IPS DF 4.7 (cell line): Measurements from ENCODE around the gene ATP6V1F.

Experiments used
- DNase-seq: peaks from one replicate; pipeline ENCODE4 v3.0.0-alpha.2; 2013; ENCODE audit warnings: low spot score; ENCODE audit errors: extremely low read depth

Gene ATP6V1F

DNA sequence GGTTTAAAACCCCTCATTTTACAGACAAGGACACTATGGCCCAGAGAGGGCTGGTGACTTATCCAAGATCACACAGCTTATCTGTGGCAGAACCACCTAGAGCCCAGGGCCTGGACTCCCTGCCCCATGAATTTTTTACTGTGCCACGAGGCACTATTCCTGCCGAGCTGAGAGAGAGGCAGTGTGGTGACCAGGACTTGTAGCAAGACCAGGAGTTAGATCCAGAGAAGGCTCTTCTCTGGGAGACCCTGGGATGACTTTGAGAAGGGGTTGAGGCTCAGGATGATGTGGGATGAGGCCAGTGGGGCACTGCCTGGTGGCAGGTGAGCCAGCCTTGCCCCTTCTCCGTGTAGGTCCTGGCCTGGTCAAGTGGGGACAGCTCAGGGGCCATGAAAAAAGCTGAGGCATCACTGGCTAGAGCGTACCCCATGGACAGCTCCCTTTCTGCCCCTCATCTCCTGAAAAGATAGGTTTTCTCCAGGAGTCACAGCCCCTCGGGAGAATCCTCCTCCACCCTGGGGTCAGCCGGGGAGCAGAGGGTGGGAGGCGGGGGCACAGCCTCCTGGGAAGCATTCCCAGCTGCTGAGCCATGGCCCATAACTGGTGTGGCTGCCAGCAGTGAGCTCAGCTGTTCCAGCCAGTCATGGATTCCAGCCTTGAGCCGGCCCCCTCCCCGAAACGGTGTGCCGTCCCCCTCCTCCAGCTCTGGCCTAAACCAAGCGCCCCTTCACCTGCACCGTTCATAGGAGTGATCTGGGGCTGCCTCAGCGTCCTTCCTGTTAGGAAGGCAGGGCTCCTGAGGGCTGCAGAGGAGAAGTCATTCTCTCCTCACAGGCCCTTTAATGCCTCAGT, 26.6 kb upstream of the ATP6V1F start:
- DNase-seq, result no peak

DNA sequence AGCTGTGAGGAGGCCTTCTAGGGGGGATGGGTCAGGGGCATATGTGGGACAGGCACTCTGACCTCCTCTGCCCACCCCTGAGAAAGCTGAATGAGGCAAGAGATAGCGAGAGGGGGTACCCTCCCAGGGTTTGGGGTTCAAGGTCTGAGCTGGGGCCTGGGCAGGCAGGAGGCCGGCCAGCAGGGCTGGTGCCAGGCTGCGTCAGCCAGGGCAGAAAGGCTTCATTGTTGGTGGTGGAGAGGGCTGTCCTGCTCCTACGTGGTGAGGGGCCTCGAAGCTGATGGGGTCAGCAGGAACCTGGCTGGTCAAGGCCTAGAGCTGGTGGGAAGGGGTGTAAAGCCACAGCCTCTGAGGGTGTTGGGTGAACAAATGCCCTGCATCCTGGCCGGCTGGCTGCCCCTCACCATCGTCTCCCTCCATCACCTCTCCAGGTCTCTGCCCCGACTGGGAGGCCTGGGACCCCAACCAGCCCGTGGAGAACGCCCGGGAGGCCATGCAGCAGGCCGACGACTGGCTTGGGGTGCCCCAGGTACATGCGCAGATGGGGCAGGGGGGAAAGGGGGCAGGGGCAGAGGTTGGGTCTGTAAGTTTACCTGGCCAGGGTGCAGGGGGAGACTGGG, 25.8 kb upstream of the ATP6V1F start:
- DNase-seq, result no peak

DNA sequence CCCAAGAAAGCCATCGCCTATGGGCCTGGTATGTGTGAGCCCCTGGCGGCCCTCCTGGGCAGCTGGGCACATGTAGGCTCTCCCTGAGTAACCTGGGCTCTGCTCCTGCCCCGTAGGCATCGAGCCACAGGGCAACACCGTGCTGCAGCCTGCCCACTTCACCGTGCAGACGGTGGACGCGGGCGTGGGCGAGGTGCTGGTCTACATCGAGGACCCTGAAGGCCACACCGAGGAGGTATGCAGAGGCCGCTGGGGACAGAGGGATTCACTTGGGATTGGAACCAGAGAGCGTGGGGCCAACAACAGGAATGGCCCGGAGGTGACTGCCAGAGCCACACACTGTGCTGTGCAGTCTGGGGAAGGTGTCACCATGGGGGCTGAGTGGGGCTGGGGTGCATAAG, 25.1 kb upstream of the ATP6V1F start:
- DNase-seq, result no peak

DNA sequence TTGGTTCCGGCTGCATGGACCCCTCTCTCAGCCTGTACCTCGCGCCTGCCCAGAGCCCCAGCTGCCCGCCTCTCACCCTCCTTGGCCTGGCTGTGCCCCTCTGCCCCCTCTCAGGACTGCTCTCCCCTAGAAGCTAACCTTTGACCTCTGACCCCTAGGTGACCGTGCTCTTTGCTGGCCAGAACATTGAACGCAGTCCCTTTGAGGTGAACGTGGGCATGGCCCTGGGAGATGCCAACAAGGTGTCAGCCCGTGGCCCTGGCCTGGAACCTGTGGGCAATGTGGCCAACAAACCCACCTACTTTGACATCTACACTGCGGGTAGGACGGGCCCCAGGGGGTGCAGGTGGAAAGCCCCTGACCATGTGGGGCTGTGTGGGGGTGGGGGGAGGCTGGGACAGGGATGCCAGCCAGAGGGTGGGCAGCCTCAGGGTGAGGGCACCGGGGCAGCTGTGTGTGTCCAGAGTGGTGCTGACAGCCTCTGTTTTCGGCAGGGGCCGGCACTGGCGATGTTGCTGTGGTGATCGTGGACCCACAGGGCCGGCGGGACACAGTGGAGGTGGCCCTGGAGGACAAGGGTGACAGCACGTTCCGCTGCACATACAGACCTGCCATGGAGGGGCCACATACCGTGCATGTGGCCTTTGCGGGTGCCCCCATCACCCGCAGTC, 24.4 kb upstream of the ATP6V1F start:
- no peak for DNase-seq

DNA sequence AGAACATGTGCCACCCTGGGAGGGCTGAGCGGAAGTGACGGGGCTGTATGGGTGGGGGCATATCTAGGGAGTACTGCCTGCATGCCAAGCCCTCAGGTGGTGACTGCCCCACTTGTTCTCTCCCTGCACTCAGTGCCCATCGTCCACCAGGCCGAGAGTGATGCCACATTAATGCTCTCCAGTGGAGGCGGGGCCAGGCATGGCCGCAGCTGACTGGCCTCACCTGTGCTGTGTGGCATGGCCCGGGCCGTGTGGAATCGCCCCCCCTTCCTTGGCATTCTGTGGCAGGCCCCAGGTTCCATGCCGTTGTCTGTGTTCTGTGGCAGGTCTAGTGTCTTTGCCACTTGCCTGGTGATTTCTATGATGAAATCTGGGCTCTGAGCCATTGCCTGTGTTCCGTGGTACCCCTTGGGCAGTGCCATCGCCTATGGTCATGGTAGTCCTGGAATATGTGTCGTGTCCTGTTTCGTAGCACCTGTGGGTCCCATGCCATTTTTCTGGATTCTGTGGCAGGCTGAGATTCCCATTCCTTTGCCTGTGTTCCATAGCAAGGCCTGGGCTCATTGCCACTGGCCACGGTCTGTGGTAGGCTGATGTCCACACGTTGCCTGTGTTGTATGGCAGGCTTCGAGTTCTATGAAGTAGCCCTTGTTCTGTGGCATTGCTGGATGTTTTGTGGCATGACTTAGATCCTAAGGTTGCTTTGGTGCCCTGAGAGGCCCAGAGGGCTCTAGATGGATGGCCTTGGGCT, 23.5 kb upstream of the ATP6V1F start:
- DNase-seq, result no peak

DNA sequence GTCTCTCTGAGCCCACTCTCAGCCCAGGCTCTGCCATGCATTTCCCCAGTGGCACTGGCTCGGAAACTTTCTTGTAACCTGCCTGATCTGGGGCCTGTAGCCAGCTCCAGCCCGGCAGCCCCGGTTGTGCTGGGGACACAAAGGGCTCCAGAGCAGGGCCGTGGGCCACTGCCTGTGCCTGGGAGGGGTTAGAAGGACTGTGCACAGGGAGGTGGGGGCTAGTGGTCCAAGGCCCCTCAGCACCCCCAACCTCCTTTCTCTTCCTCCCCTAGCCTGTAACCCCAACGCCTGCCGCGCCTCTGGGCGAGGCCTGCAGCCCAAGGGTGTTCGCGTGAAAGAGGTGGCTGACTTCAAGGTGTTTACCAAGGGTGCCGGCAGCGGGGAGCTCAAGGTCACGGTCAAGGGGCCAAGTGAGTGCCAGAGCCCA, 22.9 kb upstream of the ATP6V1F start:
- DNase-seq, result no peak

DNA sequence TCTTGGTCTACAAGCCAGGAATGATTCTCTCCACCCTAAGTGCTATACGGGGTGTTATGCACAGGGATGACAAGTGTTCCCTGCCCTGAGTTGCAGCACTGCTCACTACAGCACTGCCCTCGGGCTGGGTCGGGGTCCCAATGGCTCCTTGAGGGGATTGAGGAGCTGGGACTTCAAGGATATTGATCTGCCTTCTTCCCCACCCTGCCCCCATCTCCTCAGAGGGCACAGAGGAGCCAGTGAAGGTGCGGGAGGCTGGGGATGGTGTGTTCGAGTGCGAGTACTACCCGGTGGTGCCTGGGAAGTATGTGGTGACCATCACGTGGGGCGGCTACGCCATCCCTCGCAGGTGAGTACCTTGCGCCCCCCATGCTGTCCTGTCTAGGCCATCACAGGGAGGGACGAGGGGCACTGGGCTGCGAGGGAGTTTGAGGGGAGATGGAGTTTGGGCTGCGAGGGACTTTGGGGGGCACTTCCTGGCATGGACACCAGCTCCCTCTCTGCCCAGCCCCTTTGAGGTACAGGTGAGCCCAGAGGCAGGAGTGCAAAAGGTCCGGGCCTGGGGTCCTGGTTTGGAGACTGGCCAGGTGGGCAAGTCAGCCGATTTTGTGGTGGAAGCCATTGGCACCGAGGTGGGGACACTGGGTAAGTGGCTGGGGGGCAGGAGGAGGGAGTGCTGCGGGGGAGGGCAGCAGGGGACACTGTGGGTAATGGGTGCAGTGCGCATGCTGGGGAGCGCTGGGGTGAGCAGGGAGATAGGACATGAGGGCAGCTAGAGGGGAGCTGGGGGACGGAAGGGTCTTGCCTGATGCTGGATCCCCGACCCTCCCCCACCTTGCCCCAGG, 22.1 kb upstream of the ATP6V1F start:
- DNase-seq, result no peak

DNA sequence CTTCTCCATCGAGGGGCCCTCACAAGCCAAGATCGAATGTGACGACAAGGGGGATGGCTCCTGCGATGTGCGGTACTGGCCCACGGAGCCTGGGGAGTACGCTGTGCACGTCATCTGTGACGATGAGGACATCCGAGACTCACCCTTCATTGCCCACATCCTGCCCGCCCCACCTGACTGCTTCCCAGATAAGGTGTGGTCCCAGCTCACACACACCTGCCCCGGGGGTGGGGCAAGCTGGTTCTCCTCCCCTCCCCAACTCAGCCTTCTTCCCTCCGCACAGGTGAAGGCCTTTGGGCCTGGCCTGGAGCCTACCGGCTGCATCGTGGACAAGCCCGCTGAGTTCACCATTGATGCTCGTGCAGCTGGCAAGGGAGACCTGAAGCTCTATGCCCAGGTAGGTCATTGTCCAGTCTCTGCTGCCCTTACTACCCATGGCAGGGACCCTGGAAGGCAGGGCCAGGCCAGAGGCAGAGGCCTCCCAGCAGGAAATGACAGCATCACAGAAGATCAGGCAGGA, 21.4 kb upstream of the ATP6V1F start:
- DNase-seq, result no peak

DNA sequence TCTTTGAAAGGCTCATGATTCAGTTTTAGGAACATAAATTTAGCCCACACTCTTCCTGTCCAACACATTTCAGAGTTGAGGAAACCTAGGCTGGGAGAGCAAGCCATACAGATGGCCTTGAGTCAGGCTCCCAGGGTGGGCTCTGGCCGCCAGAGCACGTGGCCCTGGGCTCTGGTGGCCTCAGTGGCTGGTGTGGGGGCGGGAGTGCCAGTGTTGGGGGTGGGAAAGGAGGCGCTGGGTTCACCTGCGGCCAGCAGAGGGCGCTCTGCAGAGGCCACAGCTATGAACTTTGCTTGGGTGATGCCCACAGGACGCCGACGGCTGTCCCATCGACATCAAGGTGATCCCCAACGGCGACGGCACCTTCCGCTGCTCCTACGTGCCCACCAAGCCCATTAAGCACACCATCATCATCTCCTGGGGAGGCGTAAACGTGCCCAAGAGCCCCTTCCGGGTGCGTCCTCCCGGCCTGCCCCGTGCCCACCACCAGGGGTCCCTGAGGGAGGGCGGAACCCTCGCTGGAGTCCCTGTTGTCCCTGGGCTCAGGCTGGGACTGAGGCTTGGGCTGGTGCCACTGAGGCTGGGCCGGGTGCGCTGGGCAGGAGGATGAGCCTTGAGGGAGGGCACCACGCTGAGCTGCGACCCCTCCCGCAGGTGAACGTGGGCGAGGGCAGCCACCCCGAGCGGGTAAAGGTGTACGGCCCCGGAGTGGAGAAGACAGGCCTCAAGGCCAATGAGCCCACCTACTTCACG, 20.6 kb upstream of the ATP6V1F start:
- DNase-seq, result no peak

DNA sequence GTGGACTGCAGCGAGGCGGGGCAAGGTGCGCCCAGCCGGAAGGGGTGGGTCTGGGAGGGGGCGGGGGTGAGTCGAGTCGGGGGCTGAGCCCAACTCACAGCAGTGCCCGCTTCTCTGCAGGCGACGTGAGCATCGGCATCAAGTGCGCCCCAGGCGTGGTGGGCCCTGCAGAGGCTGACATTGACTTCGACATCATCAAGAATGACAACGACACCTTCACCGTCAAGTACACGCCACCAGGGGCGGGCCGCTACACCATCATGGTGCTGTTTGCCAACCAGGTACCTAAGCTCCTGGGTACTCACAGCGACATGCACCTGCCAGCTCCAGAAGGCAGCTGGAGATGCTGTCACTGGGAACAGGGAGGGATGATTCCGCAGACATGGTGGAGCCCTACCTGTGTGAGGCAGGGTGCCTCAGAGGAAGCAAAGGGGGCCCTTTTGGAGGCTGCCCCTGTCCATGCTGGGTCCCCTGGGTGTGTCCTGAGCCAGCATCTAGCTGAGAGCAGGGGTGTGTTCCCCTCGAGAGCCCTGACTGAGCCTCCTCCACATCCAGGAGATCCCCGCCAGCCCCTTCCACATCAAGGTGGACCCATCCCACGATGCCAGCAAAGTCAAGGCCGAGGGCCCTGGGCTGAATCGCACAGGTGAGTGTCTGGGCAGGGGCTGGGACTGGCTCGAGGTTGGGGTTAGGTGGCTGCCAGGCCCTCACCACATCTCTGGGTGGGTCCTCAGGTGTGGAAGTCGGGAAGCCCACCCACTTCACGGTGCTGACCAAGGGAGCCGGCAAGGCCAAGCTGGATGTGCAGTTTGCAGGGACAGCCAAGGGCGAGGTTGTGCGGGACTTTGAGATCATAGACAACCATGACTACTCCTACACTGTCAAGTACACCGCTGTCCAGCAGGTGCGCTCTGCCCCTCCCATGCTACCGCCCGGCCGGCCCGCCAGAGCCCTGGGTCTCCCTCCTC, 19.7 kb upstream of the ATP6V1F start:
- DNase-seq, result no peak

DNA sequence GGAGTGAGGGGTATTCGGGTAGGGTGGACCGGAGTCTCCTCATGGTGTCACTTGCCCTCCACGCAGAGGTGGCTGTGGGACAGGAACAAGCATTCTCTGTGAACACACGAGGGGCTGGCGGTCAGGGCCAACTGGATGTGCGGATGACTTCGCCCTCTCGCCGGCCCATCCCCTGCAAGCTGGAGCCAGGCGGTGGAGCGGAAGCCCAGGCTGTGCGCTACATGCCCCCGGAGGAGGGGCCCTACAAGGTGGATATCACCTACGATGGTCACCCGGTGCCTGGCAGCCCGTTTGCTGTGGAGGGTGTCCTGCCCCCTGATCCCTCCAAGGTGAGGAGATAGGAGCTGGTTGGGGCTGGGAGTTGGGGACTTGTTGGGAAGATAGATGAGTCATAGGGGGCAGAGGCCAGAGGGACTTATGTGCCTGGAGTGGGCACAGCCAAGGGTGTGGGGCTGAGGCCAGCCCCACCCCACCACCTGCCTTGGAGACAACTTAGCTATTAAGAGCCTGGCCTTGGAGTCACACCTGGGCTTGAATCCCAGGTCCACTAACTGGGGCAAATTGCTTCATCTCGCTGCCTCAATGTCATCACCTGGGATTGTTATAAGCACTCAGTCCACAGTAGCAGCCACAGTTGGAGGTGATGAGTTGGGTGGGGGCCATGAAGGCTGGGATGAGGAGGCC, 18.6 kb upstream of the ATP6V1F start:
- no peak for DNase-seq

DNA sequence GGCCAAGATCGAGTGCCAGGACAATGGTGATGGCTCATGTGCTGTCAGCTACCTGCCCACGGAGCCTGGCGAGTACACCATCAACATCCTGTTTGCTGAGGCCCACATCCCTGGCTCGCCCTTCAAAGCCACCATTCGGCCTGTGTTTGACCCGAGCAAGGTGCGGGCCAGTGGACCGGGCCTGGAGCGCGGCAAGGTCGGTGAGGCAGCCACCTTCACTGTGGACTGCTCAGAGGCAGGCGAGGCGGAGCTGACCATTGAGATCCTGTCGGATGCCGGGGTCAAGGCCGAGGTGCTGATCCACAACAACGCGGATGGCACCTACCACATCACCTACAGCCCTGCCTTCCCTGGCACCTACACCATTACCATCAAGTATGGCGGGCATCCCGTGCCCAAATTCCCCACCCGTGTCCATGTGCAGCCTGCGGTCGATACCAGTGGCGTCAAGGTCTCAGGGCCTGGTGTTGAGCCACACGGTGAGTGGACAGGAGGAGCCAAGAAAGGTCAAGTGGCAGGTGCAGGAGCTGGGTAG, 17.8 kb upstream of the ATP6V1F start:
- no peak for DNase-seq

DNA sequence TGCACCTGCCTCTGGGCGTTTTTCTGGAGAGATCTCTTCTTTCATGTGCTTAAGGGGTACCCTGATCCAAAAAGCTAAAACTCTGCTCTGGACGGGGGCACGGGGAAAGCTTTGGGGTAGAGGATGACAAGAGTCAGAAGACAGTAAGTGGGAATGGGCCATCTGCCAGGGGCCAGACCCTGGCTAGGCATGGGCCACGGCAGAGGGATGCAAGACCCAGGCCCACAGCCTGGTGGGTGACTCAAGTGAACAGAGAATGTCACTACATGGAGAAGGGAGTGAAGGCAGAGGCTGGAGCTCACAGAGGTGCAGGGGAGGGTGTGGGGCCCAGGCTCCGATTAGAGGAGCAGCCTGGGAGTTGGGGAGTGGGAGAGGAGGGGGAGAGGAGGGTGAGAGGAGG, 17.2 kb upstream of the ATP6V1F start:
- no peak for DNase-seq

DNA sequence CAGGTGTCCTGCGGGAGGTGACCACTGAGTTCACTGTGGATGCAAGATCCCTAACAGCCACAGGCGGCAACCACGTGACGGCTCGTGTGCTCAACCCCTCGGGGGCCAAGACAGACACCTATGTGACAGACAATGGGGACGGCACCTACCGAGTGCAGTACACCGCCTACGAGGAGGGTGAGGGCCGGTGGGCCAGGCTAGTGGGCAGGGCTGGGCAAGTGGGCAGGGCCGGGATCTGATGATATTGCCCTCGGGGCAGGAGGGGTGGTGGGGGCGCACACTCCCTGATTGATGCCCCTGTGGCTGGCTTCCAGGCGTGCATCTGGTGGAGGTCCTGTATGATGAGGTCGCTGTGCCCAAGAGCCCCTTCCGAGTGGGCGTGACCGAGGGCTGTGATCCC, 16.7 kb upstream of the ATP6V1F start:
- no peak for DNase-seq

DNA sequence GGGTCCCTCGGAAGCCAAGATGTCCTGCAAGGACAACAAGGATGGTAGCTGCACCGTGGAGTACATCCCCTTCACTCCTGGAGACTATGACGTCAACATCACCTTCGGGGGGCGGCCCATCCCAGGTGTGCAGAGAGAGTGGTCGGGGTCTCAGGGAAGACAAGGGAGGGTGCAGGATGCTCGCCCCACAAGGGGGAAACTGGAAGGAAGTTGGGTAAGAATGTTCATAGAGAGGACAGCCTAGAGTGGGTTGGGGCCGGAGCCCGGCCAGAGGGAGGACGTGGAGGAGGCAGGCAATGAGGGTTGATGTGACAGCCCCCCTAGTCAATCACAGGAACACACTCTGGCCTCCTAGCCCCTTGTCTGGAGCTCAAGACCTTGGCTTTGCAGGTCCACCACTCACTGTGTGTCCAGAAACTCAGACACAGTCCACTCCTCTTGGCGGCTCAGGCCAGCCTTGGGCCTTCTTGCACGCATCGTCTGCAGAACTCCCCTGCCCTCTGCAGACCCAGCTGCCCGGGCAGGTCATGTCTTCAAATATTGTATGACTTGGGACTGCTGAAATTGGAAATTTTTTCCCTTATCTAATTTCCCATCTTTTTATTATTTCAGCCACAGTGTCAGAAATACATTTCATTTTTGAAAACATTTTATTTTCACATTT, 15.7 kb upstream of the ATP6V1F start:
- no peak for DNase-seq

DNA sequence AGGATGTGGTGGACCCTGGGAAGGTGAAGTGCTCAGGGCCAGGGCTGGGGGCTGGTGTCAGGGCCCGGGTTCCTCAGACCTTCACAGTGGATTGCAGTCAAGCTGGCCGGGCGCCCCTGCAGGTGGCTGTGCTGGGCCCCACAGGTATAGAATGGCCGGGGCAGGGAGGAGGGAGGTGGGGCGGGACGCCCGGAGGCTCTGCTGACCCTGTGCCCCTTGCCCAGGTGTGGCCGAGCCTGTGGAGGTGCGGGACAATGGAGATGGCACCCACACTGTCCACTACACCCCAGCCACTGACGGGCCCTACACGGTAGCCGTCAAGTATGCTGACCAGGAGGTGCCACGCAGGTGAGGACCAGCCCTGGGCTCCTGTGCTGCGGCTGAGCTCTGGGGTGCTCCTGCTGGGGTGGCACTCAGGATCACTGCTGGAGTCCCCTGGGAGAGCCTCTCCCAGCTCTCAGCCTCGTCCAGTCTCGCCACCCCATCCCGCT, 14.9 kb upstream of the ATP6V1F start:
- no peak for DNase-seq
